Neural cell (in vitro differentiated cells): Measurements from ENCODE around the gene LTK. TPM values are rescaled to one million over a fixed set of nuclear protein-coding genes. Genes with fewer than 3 reads are reported as not detected.

Experiments used
- H2AFZ ChIP-seq: fragments of 200-600, 300-800 bp; sonication (generic), shearing (Covaris generic); 2 replicates; pipeline ENCODE4 v1.6.0; 2014; ENCODE audit warnings: low read depth, mild to moderate bottlenecking, antibody characterized with exemption, low read length, moderate library complexity
- H3F3A ChIP-seq: fragments of 200-600 bp; shearing (Covaris generic); 2 replicates; pipeline ENCODE4 v1.6.1; 2016; ENCODE audit warnings: mild to moderate bottlenecking, moderate library complexity, mixed read lengths, antibody characterized with exemption, low read length; ENCODE audit not compliant: insufficient read depth, poor library complexity, severe bottlenecking
- H3K27ac ChIP-seq: fragments of 200-600, 300-800 bp; sonication (generic), shearing (Covaris generic); 2 replicates; pipeline ENCODE4 v1.5.1; 2014; ENCODE audit warnings: mild to moderate bottlenecking, low read length, moderate library complexity
- H3K27me3 ChIP-seq: fragments of 300-800, 200-600 bp; sonication (generic), shearing (Covaris generic); 2 replicates; pipeline ENCODE4 v1.6.0; 2014; ENCODE audit warnings: mild to moderate bottlenecking, low read depth, low read length, moderate library complexity; ENCODE audit not compliant: insufficient read depth
- H3K36me3 ChIP-seq: fragments of 300-800, 200-600 bp; sonication (generic), shearing (Covaris generic); 2 replicates; pipeline ENCODE4 v1.5.1; 2014; ENCODE audit warnings: mild to moderate bottlenecking, antibody characterized with exemption, low read length, moderate library complexity; ENCODE audit not compliant: insufficient read depth
- H3K4me2 ChIP-seq: fragments of 300-800, 200-600 bp; sonication (generic), shearing (Covaris generic); 2 replicates; pipeline ENCODE4 v1.6.0; 2014; ENCODE audit warnings: mild to moderate bottlenecking, low read length
- H3K4me3 ChIP-seq: fragments of 300-800, 200-600 bp; sonication (generic), shearing (Covaris generic); 2 replicates; pipeline ENCODE4 v1.5.1; 2014; ENCODE audit warnings: mild to moderate bottlenecking, low read length, moderate library complexity
- H3K79me2 ChIP-seq: fragments of 200-600 bp; shearing (Covaris generic); replicated peaks from 2 replicates; pipeline ENCODE4 v1.6.0; 2014; ENCODE audit warnings: mild to moderate bottlenecking, low read length, moderate library complexity; ENCODE audit not compliant: insufficient read depth
- H3K9ac ChIP-seq: fragments of 300-800, 200-600 bp; sonication (generic), shearing (Covaris generic); 2 replicates; pipeline ENCODE4 v1.6.1; 2016; ENCODE audit warnings: mild to moderate bottlenecking, low read length, mixed read lengths
- H3K9me2 ChIP-seq: fragments of 200-600 bp; shearing (Covaris generic); 2 replicates; pipeline ENCODE4 v1.6.1; 2016; ENCODE audit warnings: mild to moderate bottlenecking, low read length, mixed read lengths; ENCODE audit not compliant: insufficient read depth
- H3K9me3 ChIP-seq: fragments of 200-600, 300-800 bp; sonication (generic), shearing (Covaris generic); 2 replicates; pipeline ENCODE4 v1.6.1; 2016; ENCODE audit warnings: mild to moderate bottlenecking, mixed run types, low read length, moderate library complexity, mixed read lengths
- H4K20me1 ChIP-seq: fragments of 200-600 bp; shearing (Covaris generic); 2 replicates; pipeline ENCODE4 v1.6.1; 2016; ENCODE audit warnings: mild to moderate bottlenecking, mixed run types; ENCODE audit not compliant: insufficient read depth
- EP300 ChIP-seq: fragments of 450-650 bp; conservative IDR thresholded peaks from 2 replicates; pipeline ENCODE4 v1.6.1; 2014; ENCODE audit warnings: antibody characterized with exemption, mild to moderate bottlenecking, moderate library complexity; ENCODE audit not compliant: poor library complexity, severe bottlenecking
- EZH2 ChIP-seq: fragments of 200-600, 300-800 bp; shearing (Covaris generic), sonication (generic); IDR thresholded peaks from 2 replicates; pipeline ENCODE4 v1.6.1; 2014; ENCODE audit warnings: antibody characterized with exemption, low read length, borderline replicate concordance, mild to moderate bottlenecking; ENCODE audit not compliant: insufficient read depth, poor library complexity, severe bottlenecking
- MXI1 ChIP-seq: fragments of 450-650 bp; conservative IDR thresholded peaks from 2 replicates; pipeline ENCODE4 v1.6.1; 2014; ENCODE audit warnings: antibody characterized with exemption, mild to moderate bottlenecking; ENCODE audit not compliant: poor library complexity, severe bottlenecking
- POLR2AphosphoS5 ChIP-seq: IDR thresholded peaks from 2 replicates; pipeline ENCODE4 v1.6.1; 2012
- RAD21 ChIP-seq: fragments of 450-650 bp; conservative IDR thresholded peaks from 2 replicates; pipeline ENCODE4 v1.6.1; 2014; ENCODE audit warnings: antibody characterized with exemption, mild to moderate bottlenecking, moderate library complexity
- SMC3 ChIP-seq: fragments of 450-650 bp; conservative IDR thresholded peaks from 2 replicates; pipeline ENCODE4 v1.6.1; 2014; ENCODE audit warnings: antibody characterized with exemption, mild to moderate bottlenecking, moderate library complexity; ENCODE audit not compliant: poor library complexity
- TAF1 ChIP-seq: IDR thresholded peaks from 2 replicates; pipeline ENCODE4 v1.6.1; 2012; ENCODE audit warnings: low read depth
- polyA plus RNA-seq: library from polyadenylated mRNA; depleted of rRNA; stranded (reverse); fragments of >200 nt; gene quantifications from 2 replicates; pipeline ENCODE4 v1.2.3, GENCODE V29; 2014
- TF ChIP-seq, protein P1 (sequence below): fragments of 450-650 bp; IDR thresholded peaks from 2 replicates; pipeline ENCODE4 v1.5.1; 2014; ENCODE audit warnings: antibody characterized with exemption, mild to moderate bottlenecking, moderate library complexity; ENCODE audit not compliant: poor library complexity, severe bottlenecking
- TF ChIP-seq, protein P2 (sequence below): IDR thresholded peaks from 2 replicates; pipeline ENCODE4 v1.6.1; 2012; ENCODE audit warnings: borderline replicate concordance

The LTK gene
- polyA plus RNA-seq, 1 donor from 2014 or later, result 0.28 TPM

DNA sequence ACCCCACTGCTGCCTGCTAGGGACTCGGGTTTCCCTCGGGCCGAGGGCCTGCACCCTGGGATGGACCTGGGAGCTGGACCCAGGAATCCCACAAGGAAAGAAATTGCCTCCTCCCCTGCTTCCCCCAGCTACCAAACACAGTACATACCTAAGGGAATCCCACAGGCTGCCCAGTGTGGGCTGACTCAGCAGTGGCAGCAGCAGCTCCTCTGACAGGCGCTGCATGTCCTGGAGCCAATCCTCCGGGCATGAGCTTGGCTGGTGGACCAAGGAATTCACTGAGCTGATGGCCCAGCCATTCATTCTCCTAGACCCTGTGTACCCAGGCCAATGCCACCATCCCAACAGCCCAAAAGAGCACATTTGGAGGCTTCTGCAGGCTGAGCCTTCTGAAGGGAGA, 9.5 kb upstream of the LTK start:
- Histone ChIP-seq H3K27ac (no peak overlapping the region), H4K20me1 (no peaks in the 10 kb centered on the region), H3K9me3 (no peaks in the 10 kb centered on the region), H3K9ac (no peak overlapping the region), H3K36me3 (no peaks in the 10 kb centered on the region), H3K4me3 (no peak overlapping the region), H3K9me2 (no peaks in the 10 kb centered on the region), H3K4me2 (no peak overlapping the region), H2AFZ (no peak overlapping the region), H3K79me2 (no peaks in the 10 kb centered on the region), H3F3A (no peaks in the 10 kb centered on the region), H3K27me3 (no peaks in the 10 kb centered on the region)
- TF ChIP-seq EZH2 (no peak), SMC3 (no peak), TAF1 (no peak), RAD21 (no peak), MXI1 (no peak), POLR2AphosphoS5 (no peak), EP300 (no peak)
- TF ChIP-seq, protein P1, sequence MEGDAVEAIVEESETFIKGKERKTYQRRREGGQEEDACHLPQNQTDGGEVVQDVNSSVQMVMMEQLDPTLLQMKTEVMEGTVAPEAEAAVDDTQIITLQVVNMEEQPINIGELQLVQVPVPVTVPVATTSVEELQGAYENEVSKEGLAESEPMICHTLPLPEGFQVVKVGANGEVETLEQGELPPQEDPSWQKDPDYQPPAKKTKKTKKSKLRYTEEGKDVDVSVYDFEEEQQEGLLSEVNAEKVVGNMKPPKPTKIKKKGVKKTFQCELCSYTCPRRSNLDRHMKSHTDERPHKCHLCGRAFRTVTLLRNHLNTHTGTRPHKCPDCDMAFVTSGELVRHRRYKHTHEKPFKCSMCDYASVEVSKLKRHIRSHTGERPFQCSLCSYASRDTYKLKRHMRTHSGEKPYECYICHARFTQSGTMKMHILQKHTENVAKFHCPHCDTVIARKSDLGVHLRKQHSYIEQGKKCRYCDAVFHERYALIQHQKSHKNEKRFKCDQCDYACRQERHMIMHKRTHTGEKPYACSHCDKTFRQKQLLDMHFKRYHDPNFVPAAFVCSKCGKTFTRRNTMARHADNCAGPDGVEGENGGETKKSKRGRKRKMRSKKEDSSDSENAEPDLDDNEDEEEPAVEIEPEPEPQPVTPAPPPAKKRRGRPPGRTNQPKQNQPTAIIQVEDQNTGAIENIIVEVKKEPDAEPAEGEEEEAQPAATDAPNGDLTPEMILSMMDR, result no peak
- TF ChIP-seq, protein P2, sequence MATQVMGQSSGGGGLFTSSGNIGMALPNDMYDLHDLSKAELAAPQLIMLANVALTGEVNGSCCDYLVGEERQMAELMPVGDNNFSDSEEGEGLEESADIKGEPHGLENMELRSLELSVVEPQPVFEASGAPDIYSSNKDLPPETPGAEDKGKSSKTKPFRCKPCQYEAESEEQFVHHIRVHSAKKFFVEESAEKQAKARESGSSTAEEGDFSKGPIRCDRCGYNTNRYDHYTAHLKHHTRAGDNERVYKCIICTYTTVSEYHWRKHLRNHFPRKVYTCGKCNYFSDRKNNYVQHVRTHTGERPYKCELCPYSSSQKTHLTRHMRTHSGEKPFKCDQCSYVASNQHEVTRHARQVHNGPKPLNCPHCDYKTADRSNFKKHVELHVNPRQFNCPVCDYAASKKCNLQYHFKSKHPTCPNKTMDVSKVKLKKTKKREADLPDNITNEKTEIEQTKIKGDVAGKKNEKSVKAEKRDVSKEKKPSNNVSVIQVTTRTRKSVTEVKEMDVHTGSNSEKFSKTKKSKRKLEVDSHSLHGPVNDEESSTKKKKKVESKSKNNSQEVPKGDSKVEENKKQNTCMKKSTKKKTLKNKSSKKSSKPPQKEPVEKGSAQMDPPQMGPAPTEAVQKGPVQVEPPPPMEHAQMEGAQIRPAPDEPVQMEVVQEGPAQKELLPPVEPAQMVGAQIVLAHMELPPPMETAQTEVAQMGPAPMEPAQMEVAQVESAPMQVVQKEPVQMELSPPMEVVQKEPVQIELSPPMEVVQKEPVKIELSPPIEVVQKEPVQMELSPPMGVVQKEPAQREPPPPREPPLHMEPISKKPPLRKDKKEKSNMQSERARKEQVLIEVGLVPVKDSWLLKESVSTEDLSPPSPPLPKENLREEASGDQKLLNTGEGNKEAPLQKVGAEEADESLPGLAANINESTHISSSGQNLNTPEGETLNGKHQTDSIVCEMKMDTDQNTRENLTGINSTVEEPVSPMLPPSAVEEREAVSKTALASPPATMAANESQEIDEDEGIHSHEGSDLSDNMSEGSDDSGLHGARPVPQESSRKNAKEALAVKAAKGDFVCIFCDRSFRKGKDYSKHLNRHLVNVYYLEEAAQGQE, result no peak

DNA sequence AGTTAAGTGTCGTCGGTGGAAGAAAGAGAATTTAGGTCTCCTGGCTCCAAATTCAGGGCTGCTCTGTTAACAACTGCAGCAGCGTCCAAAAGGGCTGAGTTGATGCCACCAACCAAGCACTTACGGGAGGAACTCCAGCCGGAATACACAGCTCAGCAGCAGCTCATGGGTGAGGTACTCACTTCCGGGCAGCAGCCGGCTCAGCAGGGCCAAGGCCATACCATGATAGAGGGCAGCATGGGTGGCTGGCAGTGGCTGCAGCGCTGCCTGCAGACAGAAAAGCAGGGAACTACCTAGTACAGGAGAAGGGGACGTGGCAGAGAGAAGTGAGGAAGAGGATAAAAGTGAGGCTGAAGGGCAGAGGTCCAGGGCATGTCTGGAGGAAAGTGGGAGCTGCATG, 8.0 kb upstream of the LTK start:
- Histone ChIP-seq H3K27me3 (no peaks in the 10 kb centered on the region), H3K9me3 (no peaks in the 10 kb centered on the region), H3K79me2 (no peaks in the 10 kb centered on the region), H3K9me2 (no peaks in the 10 kb centered on the region), H3F3A (no peaks in the 10 kb centered on the region), H3K27ac (no peak overlapping the region), H3K4me2 (no peak overlapping the region), H3K36me3 (no peaks in the 10 kb centered on the region), H3K4me3 (no peak overlapping the region), H3K9ac (no peak overlapping the region), H2AFZ (no peak overlapping the region), H4K20me1 (no peaks in the 10 kb centered on the region)
- TF ChIP-seq POLR2AphosphoS5, result no peak
- no peak for TF ChIP-seq EZH2
- TF ChIP-seq, protein P2, result no peak
- TF ChIP-seq MXI1, result no peak
- no peak for TF ChIP-seq EP300
- no peak for TF ChIP-seq TAF1
- TF ChIP-seq RAD21, result no peak
- TF ChIP-seq, protein P1, result no peak
- TF ChIP-seq SMC3, result no peak
